Heart left ventricle (tissue), 16 donors: Measurements from ENCODE around the gene CEP63. TPM values are rescaled to one million over a fixed set of nuclear protein-coding genes. Genes with fewer than 3 reads are reported as not detected.

Experiments
- ATAC-seq, 4 donors: fragments of 200-7000 bp; cut with Tn5 transposase; one replicate each; pipeline ENCODE4 v1.9.1; 2020 to 2022; ENCODE audit warnings: moderate library complexity in 4 of 4, mild to moderate bottlenecking in 3 of 4, moderate number of reproducible peaks in 1 of 4
- DNase-seq, 5 donors: peaks; one replicate each; pipeline ENCODE4 v3.0.0-alpha.2; 2020
- H3K27ac ChIP-seq, 12 donors: fragments of 200-600 bp; sonication (generic) in 4 of 12; one replicate each; pipeline versions ENCODE4 v1.5.0 to v1.8.0; 2016 to 2022; ENCODE audit warnings: mild to moderate bottlenecking in 2 of 12
- H3K27me3 ChIP-seq, 9 donors: fragments of 200-600 bp; sonication (generic) in 2 of 9; one replicate each; pipeline versions ENCODE4 v1.5.1 to v1.8.0; 2016 to 2022; ENCODE audit warnings: mild to moderate bottlenecking in 3 of 9
- H3K36me3 ChIP-seq, 9 donors: fragments of 200-600 bp; sonication (generic) in 2 of 9; one replicate each; pipeline versions ENCODE4 v1.5.0 to v1.8.0; 2018 to 2022; ENCODE audit warnings: mild to moderate bottlenecking in 2 of 9
- H3K4me1 ChIP-seq, 12 donors: fragments of 200-600 bp; sonication (generic) in 4 of 12; one replicate each; pipeline versions ENCODE4 v1.5.0 to v1.8.0; 2016 to 2022; ENCODE audit warnings: mild to moderate bottlenecking in 3 of 12
- H3K4me3 ChIP-seq, 12 donors: fragments of 200-600 bp; sonication (generic) in 4 of 12; one replicate each; pipeline versions ENCODE4 v1.5.0 to v1.8.0; 2017 to 2022; ENCODE audit warnings: mild to moderate bottlenecking in 9 of 12, moderate library complexity in 4 of 12
- H3K9me3 ChIP-seq, 12 donors: fragments of 200-600 bp; sonication (generic) in 4 of 12; one replicate each; pipeline versions ENCODE4 v1.5.0 to v1.8.0; 2016 to 2022; ENCODE audit warnings: mild to moderate bottlenecking in 1 of 12
- POLR2A ChIP-seq, 2 donors: fragments of 450-650 bp; IDR thresholded peaks; one replicate each; pipeline ENCODE4 v1.6.1; 2017; ENCODE audit warnings: antibody characterized with exemption in 2 of 2, mild to moderate bottlenecking in 2 of 2, moderate library complexity in 2 of 2
- WGBS, 4 donors: extraction: QIAGEN DNeasy Blood & Tissue Kit in 2 of 4; methylation state at CpG; one replicate each; pipeline versions ENCODE4 v1.1.5 to v1.1.7; 2013 to 2018; 5-methylcytosine and 5-hydroxymethylcytosine counted together
- intact Hi-C, 10 donors: fragments of 100-400 bp; cut with DNase I; formaldehyde crosslinking; loops; one replicate each; pipeline versions ENCODE4 v1.11.1 to v1.14.2; 2022
- polyA plus RNA-seq, 2 donors: library from polyadenylated mRNA; stranded (reverse); fragments of 200-250 nt; gene quantifications; one replicate each; pipeline ENCODE4 v1.2.3, GENCODE V29; 2013
- total RNA-seq, 9 donors: library from RNA; depleted of rRNA in 2 of 9; stranded (reverse); fragments of >200 nt in 2 of 9; fragmentation: NEBNext Ultra II Directional in 3 of 9; extraction: Animal tissue kit (Norgen Biotek cat#: 25700) in 3 of 9; gene quantifications; one replicate each; pipeline versions ENCODE4 v1.1.0 to v1.2.4, GENCODE V29; 2016 to 2023
- TF ChIP-seq, protein P1 (sequence below), 12 donors: fragments of 200-600 bp; sonication (generic) in 4 of 12; IDR thresholded peaks; one replicate each; pipeline versions ENCODE4 v1.5.0 to v1.8.0; 2018 to 2022; ENCODE audit warnings: antibody characterized with exemption in 12 of 12, mild to moderate bottlenecking in 5 of 12
- donor health status: ischemic (EF 13 %, LVEDD 7.1; RV severe dilation, severe dysfunction).
- donor health status: healthy with polysubstance abuse.
- donor health status: DM: no; HTN: yes; CAD: no.
- donor health status: DM: no; HTN: no; CAD: no.
- donor health status: ischemic (EF 25% LVEDD 6.9; RV normal size, moderate dysfunction).
- donor health status: ischemic (EF 25% LVEDD 5.7; RV mildly dilated, moderate dysfunction).
- donor health status: healthy.
- donor health status: DM: yes; HTN: yes; CAD: no.
- donor health status: ischemic (EF 35%, LVEDD 5.7; RV mildly dilated, moderate dysfunction).
- donor health status: nonischemic (EF 11% LVEDD 7.7; RV severe dilation, severe dysfunction).
- donor health status: DM: yes; HTN: yes; CAD: no.
- donor health status: PGD.
- donor health status: ischemic (EF 29% LVEDD 5.4; RV normal size, mild dysfunction).
- donor health status: nonischemic (EF 23%, LVEDD 6.1; RV moderate dilation, normal function).

CEP63 gene
- total and polyA plus RNA-seq, 11 donors, result 19.1 to 35.3 (median 29.5) TPM

DNA sequence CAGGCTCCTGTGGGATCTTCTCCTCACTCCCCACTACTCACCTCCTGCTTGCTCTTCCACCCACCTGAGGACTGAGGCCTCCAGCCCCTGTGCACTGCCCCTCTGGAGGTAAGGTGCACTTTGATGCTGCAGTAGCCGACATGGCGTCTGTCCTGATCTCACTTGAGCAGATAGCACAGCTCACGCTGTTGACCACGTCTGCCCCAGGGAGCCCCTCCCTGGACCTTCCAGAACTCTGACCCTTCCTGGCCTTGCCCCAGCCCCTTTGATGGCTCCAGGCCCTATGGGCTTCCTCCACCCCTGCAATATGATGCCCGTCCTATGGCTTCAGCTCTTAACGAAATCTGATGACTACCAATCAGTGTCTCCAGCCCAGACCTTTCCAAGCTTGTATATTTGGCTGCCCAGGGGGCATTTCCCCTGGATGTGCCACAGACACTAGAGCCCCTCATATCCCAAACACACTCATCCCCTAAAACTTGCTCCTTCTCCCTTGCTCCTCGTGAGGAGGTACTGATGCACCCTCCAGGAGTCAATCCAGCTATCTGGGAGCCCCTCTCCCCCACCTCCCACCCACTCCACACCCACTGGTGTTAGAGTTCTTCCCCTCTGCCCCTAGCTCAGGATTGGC lies 137.9 kb downstream of the CEP63 start:
- no peak for ATAC-seq
- WGBS, 4 donors, result 85 to 90% (median 88%) methylated on average over 7 of the region's 7 CpGs
- no peak overlapping the region for H3K27ac ChIP-seq
- H3K9me3 ChIP-seq, result no peaks in the 10 kb centered on the region
- TF ChIP-seq, protein P1, sequence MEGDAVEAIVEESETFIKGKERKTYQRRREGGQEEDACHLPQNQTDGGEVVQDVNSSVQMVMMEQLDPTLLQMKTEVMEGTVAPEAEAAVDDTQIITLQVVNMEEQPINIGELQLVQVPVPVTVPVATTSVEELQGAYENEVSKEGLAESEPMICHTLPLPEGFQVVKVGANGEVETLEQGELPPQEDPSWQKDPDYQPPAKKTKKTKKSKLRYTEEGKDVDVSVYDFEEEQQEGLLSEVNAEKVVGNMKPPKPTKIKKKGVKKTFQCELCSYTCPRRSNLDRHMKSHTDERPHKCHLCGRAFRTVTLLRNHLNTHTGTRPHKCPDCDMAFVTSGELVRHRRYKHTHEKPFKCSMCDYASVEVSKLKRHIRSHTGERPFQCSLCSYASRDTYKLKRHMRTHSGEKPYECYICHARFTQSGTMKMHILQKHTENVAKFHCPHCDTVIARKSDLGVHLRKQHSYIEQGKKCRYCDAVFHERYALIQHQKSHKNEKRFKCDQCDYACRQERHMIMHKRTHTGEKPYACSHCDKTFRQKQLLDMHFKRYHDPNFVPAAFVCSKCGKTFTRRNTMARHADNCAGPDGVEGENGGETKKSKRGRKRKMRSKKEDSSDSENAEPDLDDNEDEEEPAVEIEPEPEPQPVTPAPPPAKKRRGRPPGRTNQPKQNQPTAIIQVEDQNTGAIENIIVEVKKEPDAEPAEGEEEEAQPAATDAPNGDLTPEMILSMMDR (IDR thresholded peaks at IDR 0.05), result no peak
- no peak for TF ChIP-seq POLR2A (IDR thresholded peaks at IDR 0.05)
- H3K36me3 ChIP-seq, result peaks cover 0 to 14% (median 4%) of the 10 kb centered on the region in 9 donors
- H3K4me1 ChIP-seq, result no peaks in the 10 kb centered on the region
- DNase-seq, result no peak
- H3K4me3 ChIP-seq, result no peak overlapping the region
- intact Hi-C loops, result no loop called here
- no peaks in the 10 kb centered on the region for H3K27me3 ChIP-seq

Other genes starting within 250 kb of the CEP63 start
- gene RYK, start 235.2 kb upstream of the CEP63 start, total RNA-seq, result 10 to 100 TPM; 32.9 to 43.7 (median 39.5) TPM
- gene RYK, start 235.2 kb upstream of the CEP63 start, polyA plus RNA-seq, result 10 to 100 TPM; 17.3 to 23.6 TPM
- 100 to 1,000 TPM in 1 of 9 donors, 10 to 100 TPM in 8; 26.0 to 109 (median 50.0) TPM for gene AMOTL2, start 111.6 kb upstream of the CEP63 start, total RNA-seq
- 10 to 100 TPM; 19.0 to 36.4 TPM for gene AMOTL2, start 111.6 kb upstream of the CEP63 start, polyA plus RNA-seq
- 100 to 1,000 TPM in 1 of 9 donors, 10 to 100 TPM in 8; 53.4 to 109 (median 81.3) TPM for gene ANAPC13, start 72 bp upstream of the CEP63 start, total RNA-seq
- 10 to 100 TPM; 49.0 to 93.5 TPM for gene ANAPC13, start 72 bp upstream of the CEP63 start, polyA plus RNA-seq
- gene KY, start 165.0 kb downstream of the CEP63 start, total RNA-seq, result 10 to 100 TPM in 3 of 9 donors, 1 to 10 TPM in 6; 5.7 to 22.5 (median 8.7) TPM
- 1 to 10 TPM; 1.4 to 2.6 TPM for gene KY, start 165.0 kb downstream of the CEP63 start, polyA plus RNA-seq